Astrocyte (in vitro differentiated cells and primary cell): Measurements from ENCODE around the gene SPP2. TPM values are rescaled to one million over a fixed set of nuclear protein-coding genes. Genes with fewer than 3 reads are reported as not detected.

Experiments
- DNase-seq: peaks from one replicate; pipeline ENCODE4 v3.0.0-alpha.2; 2010; ENCODE audit warnings: low read depth
- FAIRE-seq: peaks from 2 replicates; lab custom pipeline; 2011; peaks lifted over from hg19 to GRCh38; lab: Jason Lieb, UNC
- H2AFZ ChIP-seq: 2 replicates; pipeline ENCODE4 v1.6.0; 2012; ENCODE audit warnings: low read depth, low read length, inconsistent platforms
- H3K27ac ChIP-seq: 2 replicates; pipeline ENCODE4 v1.5.1; 2011; ENCODE audit warnings: low read depth, low read length, inconsistent platforms
- H3K27me3 ChIP-seq: 2 replicates; pipeline ENCODE4 v1.6.0; 2011; ENCODE audit warnings: low read length, inconsistent platforms; ENCODE audit not compliant: insufficient read depth
- H3K36me3 ChIP-seq: 2 replicates; pipeline ENCODE4 v1.5.1; 2011; ENCODE audit warnings: low read length, inconsistent platforms; ENCODE audit not compliant: insufficient read depth
- H3K4me1 ChIP-seq: 2 replicates; pipeline ENCODE4 v1.5.1; 2011; ENCODE audit warnings: low read length, inconsistent platforms; ENCODE audit not compliant: insufficient read depth
- H3K4me2 ChIP-seq: 2 replicates; pipeline ENCODE4 v1.6.0; 2012; ENCODE audit warnings: low read length, inconsistent platforms
- H3K4me3 ChIP-seq: 2 replicates; pipeline ENCODE4 v1.5.1; 2011; ENCODE audit warnings: low read depth, mild to moderate bottlenecking, low read length, inconsistent platforms; ENCODE audit not compliant: insufficient read depth
- H3K79me2 ChIP-seq: 2 replicates; pipeline ENCODE4 v1.6.0; 2012; ENCODE audit warnings: mild to moderate bottlenecking, low read length, inconsistent platforms; ENCODE audit not compliant: insufficient read depth
- H3K9ac ChIP-seq: 2 replicates; pipeline ENCODE4 v1.6.0; 2012; ENCODE audit warnings: mild to moderate bottlenecking, low read length, inconsistent platforms
- H3K9me3 ChIP-seq: 2 replicates; pipeline ENCODE4 v1.5.1; 2012; ENCODE audit warnings: low read depth, mild to moderate bottlenecking, low read length, inconsistent platforms; ENCODE audit not compliant: insufficient read depth
- H4K20me1 ChIP-seq: 2 replicates; pipeline ENCODE4 v1.6.0; 2012; ENCODE audit warnings: low read length, inconsistent platforms; ENCODE audit not compliant: insufficient read depth
- H3K27ac Mint-ChIP-seq: one replicate; pipeline ENCODE4 v1.8.0; 2021; ENCODE audit warnings: mild to moderate bottlenecking, mixed read lengths; ENCODE audit not compliant: unreplicated experiment
- H3K27me3 Mint-ChIP-seq: one replicate; pipeline ENCODE4 v1.8.0; 2021; ENCODE audit warnings: low read depth, mixed read lengths; ENCODE audit not compliant: unreplicated experiment
- H3K36me3 Mint-ChIP-seq: one replicate; pipeline ENCODE4 v1.8.0; 2021; ENCODE audit warnings: low read depth, mixed read lengths; ENCODE audit not compliant: unreplicated experiment
- H3K4me1 Mint-ChIP-seq: one replicate; pipeline ENCODE4 v1.8.0; 2021; ENCODE audit warnings: low read depth, mixed read lengths; ENCODE audit not compliant: unreplicated experiment
- H3K4me3 Mint-ChIP-seq: one replicate; pipeline ENCODE4 v1.8.0; 2021; ENCODE audit warnings: mild to moderate bottlenecking, moderate library complexity, mixed read lengths; ENCODE audit not compliant: unreplicated experiment
- H3K9me3 Mint-ChIP-seq: one replicate; pipeline ENCODE4 v1.8.0; 2021; ENCODE audit warnings: mild to moderate bottlenecking, mixed read lengths; ENCODE audit not compliant: unreplicated experiment
- EZH2 ChIP-seq: IDR thresholded peaks from 2 replicates; pipeline ENCODE4 v1.6.1; 2012; ENCODE audit warnings: mild to moderate bottlenecking, low read length, inconsistent platforms; ENCODE audit not compliant: insufficient read depth
- total RNA-seq: library from RNA; stranded (reverse); gene quantifications from 2 replicates; pipeline ENCODE4 v1.2.1, GENCODE V29; 2021
- TF ChIP-seq, protein P1 (sequence below): IDR thresholded peaks from 2 replicates; pipeline ENCODE4 v1.5.1; 2011; ENCODE audit warnings: low read depth, mild to moderate bottlenecking, inconsistent platforms, low read length, moderate library complexity; ENCODE audit not compliant: insufficient read depth

SPP2 gene
- total RNA-seq, 1 donor from 2014 or later, result not detected

- H3K36me3 Mint-ChIP-seq, result no peaks in the 10 kb centered on the region
- Histone ChIP-seq H3K27me3 (no peaks in the 10 kb centered on the region), H3K9ac (no peak overlapping the region), H3K36me3 (no peaks in the 10 kb centered on the region), H3K4me3 (no peak overlapping the region), H3K27ac (no peak overlapping the region), H3K79me2 (no peaks in the 10 kb centered on the region), H4K20me1 (no peaks in the 10 kb centered on the region), H3K9me3 (peaks cover 2% of the 10 kb centered on the region), H3K4me2 (no peak overlapping the region), H2AFZ (no peak overlapping the region), H3K4me1 (peaks cover 13% of the 10 kb centered on the region)
- DNase-seq, result no peak
- no peak for FAIRE-seq
- H3K4me1 Mint-ChIP-seq, result peaks cover 4% of the 10 kb centered on the region
- H3K27ac Mint-ChIP-seq, result no peak overlapping the region
- H3K9me3 Mint-ChIP-seq, result no peaks in the 10 kb centered on the region
- peaks cover 4% of the 10 kb centered on the region for H3K27me3 Mint-ChIP-seq
- H3K4me3 Mint-ChIP-seq, result no peak overlapping the region
- no peak for TF ChIP-seq EZH2
- TF ChIP-seq, protein P1, sequence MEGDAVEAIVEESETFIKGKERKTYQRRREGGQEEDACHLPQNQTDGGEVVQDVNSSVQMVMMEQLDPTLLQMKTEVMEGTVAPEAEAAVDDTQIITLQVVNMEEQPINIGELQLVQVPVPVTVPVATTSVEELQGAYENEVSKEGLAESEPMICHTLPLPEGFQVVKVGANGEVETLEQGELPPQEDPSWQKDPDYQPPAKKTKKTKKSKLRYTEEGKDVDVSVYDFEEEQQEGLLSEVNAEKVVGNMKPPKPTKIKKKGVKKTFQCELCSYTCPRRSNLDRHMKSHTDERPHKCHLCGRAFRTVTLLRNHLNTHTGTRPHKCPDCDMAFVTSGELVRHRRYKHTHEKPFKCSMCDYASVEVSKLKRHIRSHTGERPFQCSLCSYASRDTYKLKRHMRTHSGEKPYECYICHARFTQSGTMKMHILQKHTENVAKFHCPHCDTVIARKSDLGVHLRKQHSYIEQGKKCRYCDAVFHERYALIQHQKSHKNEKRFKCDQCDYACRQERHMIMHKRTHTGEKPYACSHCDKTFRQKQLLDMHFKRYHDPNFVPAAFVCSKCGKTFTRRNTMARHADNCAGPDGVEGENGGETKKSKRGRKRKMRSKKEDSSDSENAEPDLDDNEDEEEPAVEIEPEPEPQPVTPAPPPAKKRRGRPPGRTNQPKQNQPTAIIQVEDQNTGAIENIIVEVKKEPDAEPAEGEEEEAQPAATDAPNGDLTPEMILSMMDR, result no peak
Measured at GRCh38 chr2:234006501-234006900, 44.0 kb upstream of the SPP2 start.

DNA sequence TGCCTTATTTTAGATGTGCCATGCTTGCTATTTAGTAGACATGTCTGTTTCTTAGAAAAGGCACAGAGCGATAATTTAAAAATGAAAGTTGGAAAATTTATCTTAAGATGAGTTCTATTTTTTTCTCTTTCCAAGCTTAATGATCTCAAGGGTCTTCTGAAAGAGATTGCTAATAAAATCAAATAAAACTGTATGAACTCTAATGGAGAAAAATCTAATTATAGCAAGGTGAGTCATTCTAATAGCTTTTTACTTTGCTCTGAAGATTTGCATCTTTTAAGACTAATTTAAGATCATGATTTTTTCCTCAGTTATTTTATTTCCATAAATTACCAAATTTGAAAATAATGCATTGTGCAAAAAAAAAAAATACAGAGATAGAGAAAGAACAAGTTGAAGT lies 36.1 kb upstream of the SPP2 start:
- H3K79me2 ChIP-seq, result no peaks in the 10 kb centered on the region
- H2AFZ ChIP-seq, result no peak overlapping the region
- no peak overlapping the region for H3K4me2 ChIP-seq
- Mint-ChIP-seq H3K4me1 (no peaks in the 10 kb centered on the region), H3K27me3 (no peaks in the 10 kb centered on the region), H3K4me3 (no peak overlapping the region), H3K27ac (no peak overlapping the region), H3K36me3 (no peaks in the 10 kb centered on the region), H3K9me3 (no peaks in the 10 kb centered on the region)
- TF ChIP-seq, protein P1, result no peak
- no peak for TF ChIP-seq EZH2
- H4K20me1 ChIP-seq, result no peaks in the 10 kb centered on the region
- H3K36me3 ChIP-seq, result no peaks in the 10 kb centered on the region
- no peaks in the 10 kb centered on the region for H3K27me3 ChIP-seq
- peaks cover 2% of the 10 kb centered on the region for H3K9me3 ChIP-seq
- FAIRE-seq (no peak), DNase-seq (no peak)
- H3K27ac ChIP-seq, result no peak overlapping the region
- H3K4me3 ChIP-seq, result no peak overlapping the region
- H3K9ac ChIP-seq, result no peak overlapping the region
- no peaks in the 10 kb centered on the region for H3K4me1 ChIP-seq

GRCh38 chr2:234015861-234016260 lies 34.6 kb upstream of the SPP2 start:
- Histone ChIP-seq H3K79me2 (no peaks in the 10 kb centered on the region), H3K4me3 (no peak overlapping the region)

More at GRCh38 chr2:234015861-234016260, 34.6 kb upstream of the SPP2 start:
- no peak overlapping the region for H3K4me3 Mint-ChIP-seq
- no peaks in the 10 kb centered on the region for H3K36me3 Mint-ChIP-seq
- no peak for FAIRE-seq
- no peaks in the 10 kb centered on the region for H3K9me3 Mint-ChIP-seq
- peaks cover under 1% of the 10 kb centered on the region for H3K9me3 ChIP-seq
- no peak overlapping the region for H3K27ac Mint-ChIP-seq
- H3K27me3 Mint-ChIP-seq, result no peaks in the 10 kb centered on the region
- H3K4me1 ChIP-seq, result no peaks in the 10 kb centered on the region
- H3K4me2 ChIP-seq, result no peak overlapping the region
- H3K36me3 ChIP-seq, result no peaks in the 10 kb centered on the region
- DNase-seq, result no peak
- H3K9ac ChIP-seq, result no peak overlapping the region
- H3K27ac ChIP-seq, result no peak overlapping the region
- no peaks in the 10 kb centered on the region for H4K20me1 ChIP-seq
- no peaks in the 10 kb centered on the region for H3K27me3 ChIP-seq
- TF ChIP-seq, protein P1, result no peak
- no peak for TF ChIP-seq EZH2
- H3K4me1 Mint-ChIP-seq, result no peaks in the 10 kb centered on the region
- H2AFZ ChIP-seq, result no peak overlapping the region
